OCI-LY1 (cell line): Measurements from ENCODE around the gene TTC17.

Source experiments
- CTCF ChIP-seq: fragments of 200-600 bp; sonication (generic), shearing (Covaris generic); IDR thresholded peaks from 2 replicates; pipeline ENCODE4 v1.5.1; 2017; ENCODE audit warnings: mild to moderate bottlenecking, antibody characterized with exemption, low read length, moderate library complexity, mixed read lengths
- EZH2 ChIP-seq: fragments of 200-600 bp; sonication (generic), shearing (Covaris generic); IDR thresholded peaks from 2 replicates; pipeline ENCODE4 v1.8.0; 2017; ENCODE audit warnings: borderline replicate concordance, mixed run types, mild to moderate bottlenecking, antibody characterized with exemption, low read length, moderate library complexity, mixed read lengths

- no peak for TF ChIP-seq EZH2
- peak; percentile 8; the same call in 1 of the 2 replicates for TF ChIP-seq CTCF
These were observed 145.7 kb downstream of the TTC17 start for GRCh38 chr11:43504316-43504950.
